Effector memory CD4-positive, alpha-beta T cell (primary cell): ENCODE results near the gene TBX4.

ENCODE experiments used
- DNase-seq, 3 donors: peaks; one replicate each; pipeline ENCODE4 v3.0.0-alpha.2; 2020
- H3K27ac ChIP-seq: 2 replicates; pipeline ENCODE4 v1.7.0; 2013; ENCODE audit warnings: mild to moderate bottlenecking, low read length, moderate library complexity; ENCODE audit not compliant: insufficient read depth, poor library complexity, severe bottlenecking
- H3K27me3 ChIP-seq: replicated peaks from 2 replicates; pipeline ENCODE4 v1.7.0; 2013; ENCODE audit warnings: mild to moderate bottlenecking, low read length; ENCODE audit not compliant: insufficient read depth, control insufficient read depth, poor library complexity, severe bottlenecking
- H3K36me3 ChIP-seq: 2 replicates; pipeline ENCODE4 v1.7.0; 2013; ENCODE audit warnings: mild to moderate bottlenecking, low read length, moderate library complexity; ENCODE audit not compliant: control insufficient read depth, insufficient read depth
- H3K4me1 ChIP-seq: 2 replicates; pipeline ENCODE4 v1.7.0; 2013; ENCODE audit warnings: low read length, mild to moderate bottlenecking; ENCODE audit not compliant: control insufficient read depth, insufficient read depth, poor library complexity, severe bottlenecking
- H3K4me3 ChIP-seq: 2 replicates; pipeline ENCODE4 v1.7.0; 2013; ENCODE audit warnings: low read length, low read depth, mild to moderate bottlenecking; ENCODE audit not compliant: insufficient read depth, poor library complexity, severe bottlenecking
- H3K9me3 ChIP-seq: 2 replicates; pipeline ENCODE4 v1.7.0; 2013; ENCODE audit warnings: mild to moderate bottlenecking, low read length, moderate library complexity; ENCODE audit not compliant: control insufficient read depth
- total RNA-seq, 3 donors: gene quantifications; one replicate each; lab custom pipeline; 2026; lab: John Stamatoyannopoulos, UW

TBX4 gene
- total RNA-seq = 0 reads per million in 3 donors

DNA sequence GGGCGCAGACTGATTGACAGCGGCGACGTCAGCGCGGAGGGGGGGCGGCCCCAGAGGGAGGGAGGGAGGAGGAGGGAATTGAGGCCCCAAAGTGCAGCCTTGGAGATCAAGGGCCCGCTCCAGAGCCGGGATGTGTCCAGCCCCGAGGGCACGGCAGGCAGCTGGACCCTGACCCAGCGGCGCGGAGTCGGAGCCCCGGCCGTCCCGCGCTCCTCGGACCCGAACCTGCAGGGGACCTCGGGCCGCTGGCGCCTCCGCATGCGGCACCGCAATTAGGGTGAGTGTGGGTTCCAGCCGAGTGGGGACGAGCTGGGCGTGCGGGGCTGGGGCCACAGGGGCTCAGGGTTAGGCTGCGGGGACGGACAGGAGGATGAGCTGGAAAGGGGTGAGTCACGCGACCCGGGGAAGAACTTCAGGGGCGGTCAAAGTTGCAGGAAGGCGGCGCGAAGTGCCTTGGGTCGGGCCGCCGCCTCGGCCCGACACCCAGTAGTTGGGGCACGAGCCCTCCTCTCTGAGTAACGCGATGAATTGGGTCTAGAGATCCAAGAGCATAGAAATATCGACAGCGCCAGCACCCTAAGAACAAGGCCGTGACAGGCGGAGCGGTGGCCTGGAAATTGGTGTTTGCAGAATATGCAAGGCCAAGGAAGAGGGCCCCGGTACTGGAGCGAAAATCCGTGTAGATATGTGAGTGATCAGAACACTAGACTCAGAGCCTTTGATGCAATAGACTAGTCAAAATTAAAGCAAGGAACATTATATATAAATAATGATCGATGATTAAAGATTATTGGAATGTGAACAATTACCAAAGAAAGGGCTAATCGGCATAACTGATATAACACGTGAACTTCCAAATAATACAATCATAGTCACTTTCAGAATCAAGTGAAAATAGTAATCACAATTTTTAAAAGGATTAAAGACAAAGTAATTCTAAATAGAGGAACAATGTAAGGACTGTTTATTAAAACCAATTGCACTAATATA, at the start of gene TBX4:
TBX4 (plus strand) TSS at position 122 of the 990 bp plus-strand sequence. CDS start 4,069 bp downstream, outside the sequence.
- Histone ChIP-seq H3K27ac (no peak within 1 kb of the TSS), H3K4me1 (peaks cover 16% of the 10 kb centered on the region), H3K36me3 (no peaks in the 10 kb centered on the region), H3K27me3 (peaks cover 41% of the 10 kb centered on the region), H3K4me3 (peak within 1 kb of the TSS; percentile 42), H3K9me3 (no peaks in the 10 kb centered on the region)
- no peak for DNase-seq

DNA sequence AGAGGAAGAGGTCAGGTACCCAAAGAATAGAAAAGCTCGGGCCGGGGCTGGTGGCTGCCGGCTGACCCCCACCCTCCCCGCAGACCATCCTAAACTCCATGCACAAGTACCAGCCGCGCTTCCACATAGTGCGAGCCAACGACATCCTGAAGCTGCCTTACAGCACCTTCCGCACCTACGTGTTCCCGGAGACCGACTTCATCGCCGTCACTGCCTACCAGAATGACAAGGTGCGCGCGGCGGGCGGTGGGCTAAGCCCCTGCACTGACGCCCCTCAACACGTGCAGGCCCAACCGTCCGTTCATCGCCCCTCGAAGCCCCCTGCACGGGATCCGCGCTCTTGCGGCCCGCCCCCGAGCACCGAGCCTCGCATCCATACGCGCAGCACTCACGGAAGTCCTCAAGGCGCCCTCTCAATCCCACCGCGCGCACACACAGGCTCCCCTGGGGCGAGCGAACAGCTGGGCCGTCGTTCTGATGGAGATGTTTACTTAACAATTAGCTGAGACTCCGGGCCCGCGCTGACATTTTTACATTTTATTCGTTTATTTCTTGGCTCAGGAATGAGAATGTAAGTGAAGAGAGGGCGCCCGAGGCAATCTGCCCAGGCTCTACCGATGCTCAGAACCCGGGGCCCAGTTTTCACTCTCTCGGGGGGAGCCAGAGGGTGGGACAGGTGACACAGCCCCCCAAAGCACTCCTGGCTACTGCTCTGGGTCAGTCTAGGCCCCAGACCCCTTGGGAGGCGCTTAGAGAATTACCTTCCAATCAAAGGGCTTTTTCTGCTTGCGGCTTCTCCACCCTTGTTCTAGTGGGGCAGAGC, 49.0 kb upstream of the TBX4 start:
- Histone ChIP-seq H3K4me1 (peaks cover 57% of the 10 kb centered on the region), H3K27me3 (peaks cover 87% of the 10 kb centered on the region), H3K27ac (no peak overlapping the region), H3K4me3 (peak overlapping the region; percentile 36), H3K9me3 (no peaks in the 10 kb centered on the region), H3K36me3 (no peaks in the 10 kb centered on the region)
- DNase-seq = no peak

- peaks cover 56% of the 10 kb centered on the region for H3K4me1 ChIP-seq
- no peak for DNase-seq
- no peak overlapping the region for H3K27ac ChIP-seq
- no peaks in the 10 kb centered on the region for H3K36me3 ChIP-seq
- peak overlapping the region; percentile 48 for H3K4me3 ChIP-seq
- H3K9me3 ChIP-seq = no peaks in the 10 kb centered on the region
- H3K27me3 ChIP-seq = peaks cover 87% of the 10 kb centered on the region
These were observed 48.2 kb upstream of the TBX4 start for GRCh38 chr17:61403801-61404662.

- peaks cover 53% of the 10 kb centered on the region for H3K4me1 ChIP-seq
These were observed 47.6 kb upstream of the TBX4 start for GRCh38 chr17:61404663-61404912.

GRCh38 chr17:61404913-61405685, 47.1 kb upstream of the TBX4 start:
- no peak overlapping the region for H3K27ac ChIP-seq
- H3K4me3 ChIP-seq = peak overlapping the region; percentile 48
- no peaks in the 10 kb centered on the region for H3K36me3 ChIP-seq
- DNase-seq = no peak
- peaks cover 54% of the 10 kb centered on the region for H3K4me1 ChIP-seq
- H3K27me3 ChIP-seq = peaks cover 87% of the 10 kb centered on the region
- no peaks in the 10 kb centered on the region for H3K9me3 ChIP-seq

More at GRCh38 chr17:61404663-61404912, 47.6 kb upstream of the TBX4 start:
- H3K27me3 ChIP-seq = peaks cover 85% of the 10 kb centered on the region
- no peak for DNase-seq
- no peak overlapping the region for H3K27ac ChIP-seq
- no peaks in the 10 kb centered on the region for H3K36me3 ChIP-seq
- no peaks in the 10 kb centered on the region for H3K9me3 ChIP-seq
- H3K4me3 ChIP-seq = peak overlapping the region; percentile 48

- peaks cover 90% of the 10 kb centered on the region for H3K27me3 ChIP-seq
- no peak for DNase-seq
- H3K9me3 ChIP-seq = no peaks in the 10 kb centered on the region
- H3K27ac ChIP-seq = no peak overlapping the region
- no peak overlapping the region for H3K4me3 ChIP-seq
- peaks cover 58% of the 10 kb centered on the region for H3K4me1 ChIP-seq
- no peaks in the 10 kb centered on the region for H3K36me3 ChIP-seq
These were observed 46.3 kb upstream of the TBX4 start for GRCh38 chr17:61405686-61406536.

GRCh38 chr17:61406537-61406845, 45.7 kb upstream of the TBX4 start:
- no peak for DNase-seq
- H3K4me3 ChIP-seq = no peak overlapping the region
- no peaks in the 10 kb centered on the region for H3K9me3 ChIP-seq
- H3K36me3 ChIP-seq = no peaks in the 10 kb centered on the region
- peaks cover 89% of the 10 kb centered on the region for H3K27me3 ChIP-seq
- no peak overlapping the region for H3K27ac ChIP-seq
- peaks cover 58% of the 10 kb centered on the region for H3K4me1 ChIP-seq

DNA sequence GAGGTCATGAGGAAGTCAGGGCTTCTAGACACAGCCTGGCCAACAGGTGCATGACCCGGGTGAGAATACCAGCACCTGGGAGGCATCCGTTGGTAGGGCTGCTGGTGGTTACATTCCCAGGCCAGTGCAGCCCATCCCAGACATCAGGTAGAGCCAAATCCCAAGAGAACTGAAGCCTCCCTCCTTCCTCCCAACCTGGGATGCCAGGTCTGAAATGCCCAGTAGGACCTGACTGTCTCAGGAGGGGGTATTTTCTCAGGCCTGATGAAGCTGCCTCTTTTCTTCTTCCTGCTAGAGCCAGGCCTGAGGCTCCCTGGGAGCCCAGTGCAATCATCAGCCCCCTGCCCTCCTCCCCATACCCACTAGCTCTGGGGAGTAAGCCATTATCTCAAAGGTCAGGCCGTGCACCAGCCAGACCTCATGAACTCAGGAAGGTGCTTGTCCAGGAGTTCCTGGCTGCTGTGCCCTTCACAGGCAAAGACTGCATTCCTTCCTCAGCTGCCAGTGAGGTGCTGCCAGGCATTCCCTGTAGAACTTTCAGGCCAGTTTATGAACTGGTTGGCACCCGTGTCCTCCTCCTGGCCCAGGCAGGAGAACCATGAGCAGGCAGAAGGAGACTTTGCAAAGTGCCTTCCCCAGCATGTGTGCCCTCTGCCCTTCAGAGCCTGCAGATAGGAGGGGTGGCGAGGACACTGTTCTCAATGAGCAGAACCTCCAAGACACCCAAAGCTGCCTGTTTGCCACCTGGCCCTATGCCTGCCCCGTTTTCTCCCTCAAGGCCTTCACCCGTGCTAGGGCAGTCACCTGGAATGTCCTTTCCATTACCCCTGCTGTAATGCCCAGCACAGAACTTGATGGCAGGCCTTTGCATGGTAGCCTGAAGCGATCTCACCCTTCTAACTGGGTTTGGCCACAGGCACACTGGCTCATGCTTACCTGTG, 45.0 kb upstream of the TBX4 start:
- DNase-seq = no peak
- Histone ChIP-seq H3K4me3 (no peak overlapping the region), H3K27me3 (peaks cover 90% of the 10 kb centered on the region), H3K4me1 (peaks cover 58% of the 10 kb centered on the region), H3K9me3 (no peaks in the 10 kb centered on the region), H3K27ac (no peak overlapping the region), H3K36me3 (no peaks in the 10 kb centered on the region)
